NCI-H2196 treated with DMSO at 0.1 percent for 48 hours (cell line): ENCODE measurements around the gene UNC45A.

Experiments used
- DNase-seq: peaks from one replicate; lab custom pipeline; 2025; ENCODE audit not compliant: unreplicated experiment; lab: John Stamatoyannopoulos, UW

Gene UNC45A

DNA sequence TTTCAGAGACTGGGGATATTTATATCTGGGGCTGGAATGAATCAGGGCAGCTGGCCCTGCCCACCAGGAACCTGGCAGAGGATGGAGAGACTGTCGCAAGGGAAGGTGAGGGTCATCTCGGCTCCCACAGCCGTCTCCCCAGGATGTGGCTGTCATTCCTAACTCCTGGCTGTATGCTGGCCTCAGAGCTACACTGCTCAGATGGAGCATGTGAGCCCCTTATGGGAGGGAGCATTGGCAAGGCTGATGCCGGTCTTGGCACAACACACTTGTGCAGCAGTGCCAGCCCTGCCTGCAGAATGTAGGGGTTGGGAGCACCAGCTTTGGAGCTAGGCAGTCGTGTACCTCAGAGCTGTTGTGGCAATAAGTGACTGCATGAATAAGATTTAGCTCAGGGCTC is 24.8 kb downstream of the UNC45A start:
- DNase-seq = no peak

DNA sequence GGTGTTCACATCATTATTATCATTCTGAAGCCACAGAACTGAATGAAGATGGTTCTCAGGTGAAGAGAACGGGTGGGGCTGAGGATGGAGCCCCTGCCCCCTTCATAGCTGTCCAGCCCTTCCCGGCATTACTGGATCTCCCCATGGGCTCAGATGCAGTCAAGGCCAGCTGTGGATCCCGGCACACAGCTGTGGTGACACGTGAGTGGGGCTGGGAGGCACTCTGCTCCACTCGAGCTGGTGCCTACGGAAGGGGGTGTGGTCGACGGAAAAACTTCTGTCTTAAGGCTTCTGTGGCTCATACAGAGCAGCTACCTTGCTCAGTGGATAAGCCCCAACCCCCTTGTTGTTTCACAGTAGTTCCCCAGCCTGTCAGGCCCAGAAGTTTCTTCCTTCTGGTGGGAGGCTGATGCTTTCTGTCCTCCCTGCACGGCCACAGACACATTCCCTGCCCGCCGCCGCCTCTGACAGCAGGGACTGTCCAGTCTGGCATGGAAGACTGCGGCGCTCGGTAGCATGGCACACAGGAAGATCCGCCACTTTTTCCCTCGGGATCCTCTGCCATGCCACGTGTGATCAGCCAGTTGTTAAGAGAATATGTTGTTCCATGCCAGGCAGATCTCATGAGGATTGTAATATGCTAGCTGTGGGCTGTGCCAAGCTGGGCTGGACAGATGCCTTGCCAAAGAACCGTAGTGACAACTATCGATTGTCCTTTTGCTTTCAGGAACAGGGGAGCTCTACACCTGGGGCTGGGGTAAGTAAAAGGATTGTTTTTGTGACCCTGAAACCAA is 25.4 kb downstream of the UNC45A start:
- DNase-seq = no peak

DNA sequence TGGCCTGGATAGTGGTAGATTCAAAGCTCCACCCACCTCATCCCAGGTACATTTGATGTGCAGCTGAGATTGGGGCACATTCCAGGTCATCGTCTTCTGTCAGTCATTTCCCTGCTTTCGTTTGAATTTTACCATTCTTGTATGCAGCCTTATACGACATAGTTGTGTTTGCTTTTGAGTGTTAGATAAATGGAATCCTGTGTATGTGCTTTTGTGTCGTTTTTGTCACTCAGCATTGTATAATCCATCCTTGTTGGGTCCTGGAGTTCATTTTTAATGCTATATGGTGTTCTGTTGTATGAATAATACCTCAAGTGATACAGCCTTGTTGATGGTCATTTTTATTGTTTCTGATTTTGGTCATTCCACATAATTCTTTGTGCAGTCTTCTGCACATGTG is 26.9 kb downstream of the UNC45A start:
- DNase-seq = no peak

DNA sequence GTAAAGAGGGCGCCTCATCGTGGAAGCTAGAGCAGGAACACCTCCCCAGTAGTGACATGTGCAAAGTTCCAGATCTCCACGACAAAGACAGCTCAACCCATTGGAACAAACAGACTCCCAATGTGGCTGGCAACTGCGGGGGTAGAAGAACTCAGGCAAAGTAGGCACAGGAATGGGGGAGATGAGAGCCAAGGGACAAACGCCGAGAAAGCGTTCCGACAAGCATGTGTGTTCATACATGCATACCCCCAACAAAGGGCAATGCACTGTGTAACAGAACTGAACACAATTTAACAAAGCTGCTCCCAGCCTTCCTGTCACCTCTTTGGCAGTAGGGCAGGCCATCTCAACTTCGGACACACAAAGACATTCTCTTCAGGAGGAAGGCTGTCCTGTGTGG is 31.2 kb downstream of the UNC45A start:
- no peak for DNase-seq

DNA sequence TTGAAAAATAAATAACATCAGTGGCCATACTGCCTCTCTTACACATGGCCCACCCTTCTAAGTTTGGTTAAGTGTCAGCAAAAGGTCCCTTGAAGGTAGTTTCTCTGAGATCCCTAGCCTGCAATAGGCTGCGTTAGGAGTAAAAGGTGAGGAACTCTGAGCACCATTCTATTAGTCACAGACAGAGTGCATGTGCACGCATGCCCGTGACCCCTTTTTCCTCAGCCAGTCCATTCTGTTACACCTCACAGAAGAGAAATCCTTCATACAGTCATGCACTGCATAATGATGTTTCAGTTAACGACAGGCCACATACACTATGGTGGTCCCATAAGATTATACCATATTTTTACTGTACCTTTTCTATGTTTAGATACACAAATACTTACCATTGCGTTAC is 32.1 kb downstream of the UNC45A start:
- DNase-seq = no peak

DNA sequence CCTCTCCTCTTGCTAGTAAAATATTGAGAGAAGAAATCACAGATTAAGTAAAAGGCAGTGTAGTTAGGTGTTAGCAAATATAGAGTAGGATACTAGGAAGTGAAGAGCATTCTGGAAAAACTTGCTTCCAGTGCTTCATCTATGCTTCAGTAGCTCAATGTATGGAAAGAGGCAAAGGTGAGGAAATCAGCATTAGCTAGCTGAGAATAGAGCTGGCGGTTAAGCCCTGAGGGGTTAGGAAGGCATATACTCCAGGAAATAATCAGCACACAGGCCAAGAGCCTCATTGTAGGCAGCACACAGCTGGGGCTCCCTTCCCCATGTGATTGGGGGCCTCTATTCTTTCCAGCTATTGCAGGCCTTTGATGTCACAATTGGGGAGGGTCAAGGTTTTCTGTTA is 33.3 kb downstream of the UNC45A start:
- no peak for DNase-seq

DNA sequence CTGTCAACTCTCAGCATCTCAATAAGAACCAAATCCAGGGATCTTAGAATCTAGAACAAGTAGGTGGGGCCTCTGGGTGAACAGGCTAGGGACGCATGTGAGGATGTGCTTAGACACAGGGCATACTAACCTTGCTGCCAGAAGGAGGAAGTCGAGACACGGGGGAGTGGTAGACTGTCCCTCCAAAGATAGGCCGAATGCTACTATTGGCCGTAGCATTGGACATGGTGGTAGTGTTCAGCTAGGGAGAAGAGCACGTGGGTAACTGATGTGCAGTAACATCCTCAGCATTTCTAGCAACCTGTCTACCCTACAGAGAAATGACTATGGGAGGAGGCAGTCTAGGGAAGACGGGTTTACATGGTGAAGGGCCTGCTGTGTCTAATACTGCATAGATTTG is 35.2 kb downstream of the UNC45A start:
- no peak for DNase-seq

DNA sequence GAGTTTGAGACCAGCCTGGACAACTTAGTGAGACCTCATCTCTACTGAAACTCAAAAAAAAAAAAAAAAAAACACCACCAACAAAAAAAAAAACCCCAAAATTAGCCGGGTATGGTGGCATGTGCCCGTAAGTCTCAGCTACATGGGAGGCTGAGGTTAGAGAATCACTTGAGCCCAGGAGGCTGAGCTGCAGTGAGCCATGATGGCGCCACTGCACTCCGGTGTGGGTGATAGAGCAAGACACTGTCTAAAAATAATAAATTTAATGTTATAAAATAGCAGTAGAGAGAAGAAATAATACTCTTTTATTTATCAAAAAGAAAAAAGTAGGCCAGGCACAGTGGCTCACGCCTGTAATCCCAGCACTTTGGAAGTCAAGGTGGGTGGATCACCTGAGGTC is 37.0 kb downstream of the UNC45A start:
- no peak for DNase-seq

DNA sequence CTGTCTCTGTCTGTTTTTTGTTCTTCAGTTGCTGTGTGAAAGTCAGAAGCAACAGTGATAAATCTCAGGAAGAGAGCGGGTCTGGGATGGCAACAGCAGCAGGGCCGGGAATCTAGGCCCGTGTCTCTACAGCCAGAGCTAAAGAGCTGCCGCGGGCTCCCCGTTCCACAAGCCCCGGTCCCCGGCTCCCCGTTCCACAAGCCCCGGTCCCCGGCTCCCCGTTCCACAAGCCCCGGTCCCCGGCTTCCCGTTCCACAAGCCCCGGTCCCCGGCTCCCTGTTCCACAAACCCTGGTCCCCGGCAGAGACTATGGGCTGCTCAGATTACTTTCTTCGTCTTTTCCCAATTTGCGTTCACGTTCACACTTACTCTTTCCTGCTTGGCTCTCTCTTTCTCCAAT is 39.1 kb downstream of the UNC45A start:
- DNase-seq = no peak

DNA sequence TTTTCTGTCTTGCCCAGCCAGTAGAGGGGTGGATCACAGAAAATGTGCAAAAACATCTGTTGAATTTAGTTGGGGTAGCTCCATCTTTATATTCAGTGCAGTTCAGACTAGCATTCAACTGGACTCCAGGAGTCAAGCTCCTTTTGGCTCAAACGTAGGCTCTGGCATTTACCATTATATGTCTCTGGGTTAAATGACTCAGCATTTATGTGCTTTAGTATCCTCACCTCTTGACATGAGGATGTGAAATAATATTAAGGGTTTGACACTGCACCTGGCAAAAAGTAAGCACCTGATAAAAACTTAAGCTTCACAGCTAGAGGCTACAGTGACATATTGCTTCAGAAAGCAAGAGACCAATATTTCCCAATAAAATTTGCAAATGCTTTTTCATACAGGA is 44.5 kb downstream of the UNC45A start:
- DNase-seq = no peak

DNA sequence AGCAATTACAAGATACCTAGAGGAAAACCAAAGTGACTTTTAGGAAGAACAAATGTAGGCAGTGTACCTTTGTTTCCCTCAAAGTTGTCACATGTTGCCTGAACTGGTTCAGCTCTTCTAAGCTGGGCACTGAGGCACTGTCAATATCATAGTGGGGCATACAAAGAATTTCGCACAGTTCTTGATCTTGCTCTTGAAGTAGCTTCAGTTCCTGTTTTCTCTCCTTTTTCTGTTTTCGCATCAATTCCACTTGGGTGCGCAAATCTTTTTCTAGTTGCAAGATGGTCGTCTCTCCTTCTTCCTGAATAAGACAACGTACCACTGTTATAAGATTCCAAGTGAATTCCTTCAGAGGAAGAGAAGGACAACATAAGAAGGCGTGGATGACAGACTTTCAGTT is 46.6 kb downstream of the UNC45A start:
- no peak for DNase-seq

DNA sequence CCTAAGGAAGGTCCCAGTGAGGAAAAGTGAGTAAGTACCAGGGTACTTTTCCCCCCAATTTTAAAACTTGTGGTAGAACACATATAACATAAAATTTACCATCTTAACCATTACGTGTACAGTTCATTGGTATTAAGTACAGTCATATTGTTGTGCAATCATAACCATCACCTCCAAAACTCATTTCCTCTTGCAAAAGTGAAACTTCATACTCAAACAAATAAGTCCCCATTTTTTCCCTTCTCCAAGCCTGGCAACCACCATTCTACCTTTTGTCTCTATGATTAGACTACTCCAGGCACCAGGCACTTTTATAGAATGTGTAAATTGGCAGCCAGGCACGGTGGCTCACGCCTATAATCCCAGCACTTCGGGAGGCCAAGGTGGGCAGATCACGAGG is 47.0 kb downstream of the UNC45A start:
- DNase-seq = no peak

DNA sequence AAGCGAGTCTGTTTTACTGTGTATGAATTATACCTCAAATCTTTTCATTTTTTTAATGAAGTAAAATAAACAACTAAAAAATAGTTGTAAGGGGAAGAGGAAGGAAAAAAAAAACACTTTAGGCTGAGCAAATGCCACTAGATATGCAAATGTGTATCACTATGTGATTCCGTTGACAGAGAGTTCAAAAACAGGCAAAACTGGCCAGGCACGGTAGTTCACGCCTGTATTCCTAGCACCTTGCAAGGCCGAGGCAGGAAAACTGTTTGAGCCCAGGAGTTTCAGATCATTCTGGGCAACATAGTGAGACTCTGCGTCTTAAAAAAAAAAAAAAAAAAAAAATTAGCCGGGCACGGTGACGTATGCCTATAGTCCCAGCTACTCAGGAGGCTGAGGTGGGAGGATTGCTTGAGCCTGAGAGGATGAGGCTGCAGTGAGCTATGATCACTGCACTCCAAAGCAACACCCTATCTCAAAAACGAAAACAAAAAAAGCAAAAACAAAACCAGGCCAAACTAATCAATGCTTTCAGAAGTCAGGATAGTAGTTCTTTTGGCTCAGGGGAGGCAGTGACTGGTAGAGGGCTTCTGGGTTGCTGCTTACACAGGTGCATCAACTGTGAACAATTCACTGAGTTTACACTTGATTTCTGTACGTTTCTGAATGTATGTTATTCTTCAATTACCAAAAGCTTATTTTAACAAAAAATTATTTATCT is 51.9 kb downstream of the UNC45A start:
- no peak for DNase-seq

DNA sequence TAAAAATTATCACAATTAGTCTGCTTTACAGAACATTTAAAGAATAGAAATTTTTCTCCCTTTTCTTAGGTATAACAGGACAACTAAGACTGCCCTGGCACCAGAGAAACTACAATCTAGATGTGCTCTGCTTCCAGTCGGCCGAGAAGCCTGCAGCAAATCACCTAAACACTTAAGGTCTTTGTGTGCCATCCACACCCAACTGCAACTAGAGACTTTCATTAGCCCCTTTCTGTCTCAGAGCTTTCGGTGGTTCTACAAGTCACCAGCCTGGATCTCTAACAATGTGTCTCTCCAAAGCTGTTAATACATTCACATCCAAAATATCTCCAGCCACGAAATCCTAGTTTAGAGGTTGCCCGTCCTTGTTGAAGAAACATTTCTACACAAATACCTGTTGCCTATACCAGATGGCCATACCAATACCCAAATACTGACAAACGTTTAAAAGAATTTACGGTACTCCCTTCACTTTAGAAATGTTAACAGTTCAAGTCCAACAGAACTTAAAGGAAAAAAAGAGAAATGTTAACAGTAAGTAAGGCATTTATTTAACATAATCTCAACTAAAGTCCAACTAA is 52.6 kb downstream of the UNC45A start:
- DNase-seq = no peak

DNA sequence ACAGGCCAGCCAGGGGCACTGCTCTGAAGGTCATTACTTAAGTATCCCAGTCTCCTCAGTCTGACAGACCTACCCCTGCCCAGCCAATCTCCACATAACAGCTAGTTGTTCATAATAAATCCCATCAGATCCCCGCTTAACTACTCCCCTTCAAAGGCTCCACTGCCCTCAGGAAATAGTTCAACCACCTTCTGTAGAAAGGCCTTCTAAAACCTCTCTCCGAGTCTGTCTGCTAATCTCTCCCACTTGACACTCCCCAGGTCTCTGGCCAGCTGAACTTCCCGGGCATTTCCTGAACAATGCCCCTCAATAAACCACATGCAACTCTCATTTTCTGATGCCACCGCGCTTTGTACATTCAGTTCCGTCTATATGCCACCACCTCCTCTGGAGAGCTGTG is 53.2 kb downstream of the UNC45A start:
- no peak for DNase-seq

DNA sequence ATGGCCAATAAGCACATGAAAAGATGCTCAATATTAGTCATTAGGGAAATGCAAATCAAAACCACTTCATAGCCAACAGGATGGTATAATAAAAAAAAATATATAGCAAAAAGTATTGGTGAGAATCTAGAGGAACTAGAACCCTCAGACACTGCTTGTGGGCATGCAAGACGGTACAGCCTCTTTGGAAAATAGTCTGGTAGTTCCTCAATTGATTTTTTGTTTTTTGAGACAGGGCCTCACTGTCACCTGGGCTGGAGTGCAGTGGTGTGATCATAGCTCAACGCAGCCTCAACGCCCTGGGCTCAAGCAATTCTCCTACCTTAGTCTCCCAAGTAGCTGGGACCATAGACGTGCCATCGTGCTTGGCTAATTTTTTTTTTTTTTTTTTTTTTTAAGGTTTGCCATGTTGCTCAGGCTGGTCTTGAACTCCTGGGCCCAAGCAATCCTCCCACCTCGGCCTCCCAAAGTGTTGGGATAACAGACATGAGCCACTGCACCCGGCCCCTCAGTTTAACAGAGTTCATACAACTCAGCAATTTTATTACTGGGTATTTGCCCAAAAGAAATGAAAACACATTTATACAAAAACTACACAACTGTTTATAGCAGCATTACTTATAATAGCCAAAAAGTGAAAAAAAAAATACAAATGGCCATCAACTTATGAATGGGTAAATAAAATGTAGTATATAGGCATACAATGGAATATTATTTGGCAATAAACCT is 54.1 kb downstream of the UNC45A start:
- DNase-seq = no peak

DNA sequence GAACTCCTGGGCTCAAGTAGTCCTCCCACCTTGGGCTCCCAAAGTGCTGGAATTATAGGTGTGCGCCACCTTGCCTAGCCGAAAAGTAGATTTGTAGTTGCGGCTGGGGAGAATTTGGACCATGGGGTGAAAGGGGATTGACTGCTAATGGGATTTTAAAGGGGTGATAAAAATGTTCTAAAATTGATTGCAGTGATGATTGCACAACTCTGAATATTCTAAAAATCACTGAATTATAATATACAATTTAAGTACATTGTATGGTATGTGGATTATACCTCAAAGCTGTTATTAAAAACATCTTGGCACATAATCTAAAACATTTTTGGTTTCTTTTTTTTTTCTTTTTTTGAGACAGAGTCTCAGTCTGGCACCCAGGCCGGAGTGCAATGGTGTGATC is 55.4 kb downstream of the UNC45A start:
- DNase-seq = no peak

DNA sequence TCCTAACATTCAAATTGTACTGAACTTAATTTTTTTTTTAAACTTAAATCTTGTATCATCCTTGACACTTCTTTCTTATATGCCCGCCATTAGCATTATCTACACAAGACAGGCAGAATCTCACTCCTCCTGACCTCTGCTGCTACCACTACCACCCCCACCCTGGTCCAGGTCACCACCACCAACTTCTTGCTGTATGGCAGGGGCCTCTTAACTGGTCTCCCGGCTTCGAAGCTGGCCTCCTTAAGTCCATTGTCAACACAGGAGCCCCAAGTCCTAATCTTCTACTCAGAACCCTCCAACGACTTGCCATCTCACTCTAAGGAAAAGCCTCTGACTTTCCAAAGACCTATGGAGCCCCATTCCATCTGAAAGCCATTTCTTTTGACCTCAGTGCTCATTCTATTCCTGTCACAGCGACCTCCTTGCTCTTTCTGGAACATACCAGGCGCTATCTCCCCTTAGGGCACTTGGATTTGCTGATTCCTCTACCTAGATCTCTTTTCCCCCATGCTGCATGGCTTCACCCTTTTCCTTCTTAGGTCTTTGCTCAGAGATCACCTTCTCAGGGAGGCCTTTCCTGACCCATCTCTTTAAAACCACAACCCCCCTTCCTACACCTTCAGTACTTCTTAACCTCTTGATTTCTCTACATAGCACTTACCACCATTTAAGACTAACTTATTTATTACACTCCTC is 56.7 kb downstream of the UNC45A start:
- DNase-seq = no peak

DNA sequence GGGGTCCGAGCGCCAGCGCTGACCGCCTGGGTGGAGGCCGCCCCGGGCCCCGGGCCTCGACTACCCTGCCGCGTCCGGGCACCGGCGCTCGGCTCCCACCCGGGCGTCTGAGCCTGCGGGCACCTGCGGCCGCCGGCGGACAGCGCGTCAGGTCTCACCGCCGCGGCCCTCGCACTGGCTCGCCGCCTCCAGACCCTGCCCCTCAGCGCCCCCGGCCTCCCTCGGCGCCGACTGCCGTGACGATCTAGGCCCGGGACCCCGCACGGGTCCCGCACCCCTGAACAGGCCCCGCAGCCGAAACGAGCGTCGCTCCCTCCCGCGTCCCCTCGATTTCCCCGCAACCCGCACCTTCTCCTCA is 59.0 kb downstream of the UNC45A start:
- DNase-seq = no peak

DNA sequence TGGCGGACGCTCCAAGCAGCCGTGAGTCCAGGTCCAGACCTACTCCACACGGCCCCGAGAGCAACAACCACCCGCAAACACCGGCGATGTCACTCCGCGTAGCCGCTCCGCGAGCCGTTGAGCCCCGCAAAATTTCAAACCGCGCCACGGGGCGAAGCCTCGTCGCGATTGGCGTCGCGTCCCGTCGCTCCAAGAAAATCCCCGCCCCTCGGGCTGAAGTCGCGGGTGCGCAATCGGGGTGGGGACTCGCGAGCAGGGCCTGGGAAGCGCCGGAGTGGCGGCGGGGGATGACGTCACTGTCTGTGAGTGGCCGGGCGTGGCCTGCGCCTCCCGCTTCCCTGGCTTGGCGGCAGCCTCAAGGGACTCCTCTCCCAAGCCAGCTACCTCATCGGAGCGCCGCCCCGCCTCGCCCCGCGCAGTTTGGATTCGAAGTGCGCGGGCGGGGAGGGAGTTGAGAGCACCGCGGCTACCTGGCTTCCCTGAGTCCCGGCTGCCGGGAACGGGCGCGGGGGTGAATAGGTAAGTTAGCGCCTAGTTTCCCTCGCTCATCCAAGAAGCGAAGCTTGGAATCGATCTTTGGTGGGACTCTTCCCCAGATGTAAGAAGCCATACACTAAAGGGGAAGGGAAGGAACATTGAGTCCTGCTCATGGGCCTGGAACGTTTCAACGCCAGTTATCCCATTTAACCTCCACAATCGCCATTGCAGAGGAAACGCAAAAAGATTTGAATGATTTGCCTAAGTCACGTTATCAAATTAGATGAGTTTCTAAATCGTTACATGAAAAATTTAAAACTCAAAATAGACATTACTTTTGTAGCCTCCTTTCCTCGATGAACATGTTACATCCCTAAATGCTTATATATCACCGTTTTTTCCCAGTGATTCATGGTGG is 59.6 kb downstream of the UNC45A start, which contains the start of gene PRC1:
Gene PRC1, minus strand, starts transcription at position 119 of the 895 bp plus-strand sequence. Its CDS starts 118 bp downstream, at position 1.
- DNase-seq = peak; percentile 84
